Measurements from ENCODE around the gene PDCD7. TPM values are rescaled to one million over a fixed set of nuclear protein-coding genes. Genes with fewer than 3 reads are reported as not detected.

The PDCD7 gene
- total RNA-seq, 1 experiment from 2014 or later: 23.5 TPM

- TF ChIP-seq AR (CRISPR knock-in tag; IDR thresholded peaks at IDR 0.05) (no peak), PRDM15 (CRISPR knock-in tag; IDR thresholded peaks at IDR 0.05) (no peak), NFE2L1 (CRISPR knock-in tag; IDR thresholded peaks at IDR 0.05) (no peak), IRF1 (CRISPR knock-in tag; IDR thresholded peaks at IDR 0.05) (no peak), FOXK1 (CRISPR knock-in tag; IDR thresholded peaks at IDR 0.05) (peak; percentile 77; the same call in 1 of the 2 replicates), FOXP4 (CRISPR knock-in tag; IDR thresholded peaks at IDR 0.05) (0 out of 2 replicates have a peak, but pooled peaks have one; percentile 56), ATF2 (CRISPR knock-in tag; IDR thresholded peaks at IDR 0.05; ENCODE audit: borderline replicate concordance, low read depth) (no peak), CREM (CRISPR knock-in tag; IDR thresholded peaks at IDR 0.05) (peak; percentile 96)
Measured at GRCh38 chr15:65133548-65134200, at the start of gene PDCD7 (continued).

GRCh38 chr15:65182538-65182937, 48.9 kb upstream of the PDCD7 start:
- H3K27me3 Mint-ChIP-seq (ENCODE audit: low read depth): no peaks in the 10 kb centered on the region
- no peak for TF ChIP-seq HMGXB4 (CRISPR knock-in tag; IDR thresholded peaks at IDR 0.05)
- TF ChIP-seq SMAD3 (CRISPR knock-in tag; IDR thresholded peaks at IDR 0.05; ENCODE audit: borderline replicate concordance): no peak
- no peak for TF ChIP-seq ZNF281 (CRISPR knock-in tag; IDR thresholded peaks at IDR 0.05)
- TF ChIP-seq ZNF232 (CRISPR knock-in tag; IDR thresholded peaks at IDR 0.05): no peak
- TF ChIP-seq NR1H2 (CRISPR knock-in tag; IDR thresholded peaks at IDR 0.05): no peak
- TF ChIP-seq SP1 (CRISPR knock-in tag; conservative IDR thresholded peaks at IDR 0.05): no peak
- no peak for TF ChIP-seq ESRRA (CRISPR knock-in tag; IDR thresholded peaks at IDR 0.05; ENCODE audit: borderline replicate concordance)
- no peak for TF ChIP-seq IRF1 (CRISPR knock-in tag; IDR thresholded peaks at IDR 0.05)
- TF ChIP-seq FOXP4 (CRISPR knock-in tag; IDR thresholded peaks at IDR 0.05): no peak

More at GRCh38 chr15:65182538-65182937, 48.9 kb upstream of the PDCD7 start:
- ChIA-PET POLR2A (no interaction called here), CTCF (interaction anchor here (0.6 to 1.3 kb wide), 2 partner anchors 104 to 239 kb away, joined by 3 to 4 read pairs; partner anchors contain the start of gene PARP16)
- H3K4me3 Mint-ChIP-seq: peak overlapping the region; percentile 96; the same call in 1 of the 2 replicates
- ATAC-seq (no peak), DNase-seq (ENCODE audit: low spot score) (no peak)
- H3K9me3 Mint-ChIP-seq: no peaks in the 10 kb centered on the region
- H3K27ac Mint-ChIP-seq: no peak overlapping the region
- peaks cover 15% of the 10 kb centered on the region for H3K4me1 Mint-ChIP-seq
- H3K36me3 Mint-ChIP-seq: peaks cover 18% of the 10 kb centered on the region
